Thymus (tissue), 11 donors: ENCODE data around the gene RAB8B. TPM values are rescaled to one million over a fixed set of nuclear protein-coding genes. Genes with fewer than 3 reads are reported as not detected.
"Not testable (repeated sequence)": the region's sequence is repeated elsewhere in the genome, so short reads cannot be mapped to it uniquely, and the experiment has no call there.

Experiments used
- DNase-seq, 9 donors: peaks; one replicate each; pipeline ENCODE4 v3.0.0-alpha.2; 2013; ENCODE audit warnings: low spot score in 9 of 9, low read depth in 6 of 9, missing footprints in 1 of 9
- H3K27ac ChIP-seq, 2 donors: one replicate each; pipeline ENCODE4 v1.5.1; 2013; ENCODE audit warnings: control low read depth in 1 of 2, low read depth in 1 of 2, low read length in 1 of 2, mild to moderate bottlenecking in 1 of 2, moderate library complexity in 1 of 2
- H3K27me3 ChIP-seq, 2 donors: one replicate each; pipeline ENCODE4 v1.5.1; 2013; ENCODE audit warnings: low read length in 1 of 2; ENCODE audit not compliant: control insufficient read depth in 2 of 2, insufficient read depth in 1 of 2
- H3K36me3 ChIP-seq, 2 donors: one replicate each; pipeline ENCODE4 v1.5.1; 2013; ENCODE audit warnings: low read length in 1 of 2, mild to moderate bottlenecking in 1 of 2, moderate library complexity in 1 of 2; ENCODE audit not compliant: control insufficient read depth in 2 of 2, insufficient read depth in 2 of 2
- H3K4me1 ChIP-seq, 2 donors: one replicate each; pipeline ENCODE4 v1.5.1; 2013; ENCODE audit warnings: low read length in 2 of 2; ENCODE audit not compliant: control insufficient read depth in 2 of 2, insufficient read depth in 2 of 2
- H3K4me3 ChIP-seq, 2 donors: one replicate each; pipeline ENCODE4 v1.5.1; 2013; ENCODE audit warnings: low read length in 2 of 2, control low read depth in 1 of 2, mild to moderate bottlenecking in 1 of 2
- H3K9me3 ChIP-seq, 2 donors: one replicate each; pipeline ENCODE4 v1.5.1; 2013; ENCODE audit warnings: low read length in 1 of 2, mild to moderate bottlenecking in 1 of 2; ENCODE audit not compliant: control insufficient read depth in 2 of 2, insufficient read depth in 1 of 2
- WGBS: extraction: QIAGEN DNeasy Blood & Tissue Kit; methylation state at CpG from one replicate; pipeline ENCODE4 v1.1.7; 2013; 5-methylcytosine and 5-hydroxymethylcytosine counted together
- polyA plus RNA-seq: library from polyadenylated mRNA; stranded (reverse); fragments of 200-250 nt; gene quantifications from one replicate; pipeline ENCODE4 v1.2.3, GENCODE V29; 2013
- total RNA-seq: library from RNA; stranded (reverse); fragments of 120-200 nt; gene quantifications from one replicate; pipeline ENCODE4 v1.2.4, GENCODE V29; 2013
- donor health status: healthy.

The RAB8B gene
- total and polyA plus RNA-seq, 2 donors, result 28.5 to 63.9 TPM

DNA sequence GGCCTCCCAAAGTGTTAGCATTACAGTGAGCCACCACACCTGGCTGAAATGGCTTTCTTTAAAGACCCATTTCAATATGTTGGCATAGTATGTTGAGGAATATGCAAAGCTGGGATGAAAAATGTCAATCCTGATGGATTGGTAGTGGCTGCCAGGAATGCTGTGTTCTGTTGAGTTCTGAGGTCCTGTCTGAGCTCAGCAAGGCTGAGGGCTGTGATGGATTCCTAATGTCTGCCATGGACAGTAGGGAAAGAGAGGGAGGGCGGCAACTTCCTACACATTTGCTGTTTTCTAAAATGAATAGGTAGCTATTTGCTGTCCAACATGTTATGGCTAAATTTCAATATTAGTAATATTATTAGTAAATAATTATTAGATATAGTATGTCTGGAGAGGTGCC lies 8.2 kb downstream of the RAB8B start:
- 98% methylated on average over 1 of the region's 1 CpG for WGBS
- no peak overlapping the region for H3K27ac ChIP-seq

DNA sequence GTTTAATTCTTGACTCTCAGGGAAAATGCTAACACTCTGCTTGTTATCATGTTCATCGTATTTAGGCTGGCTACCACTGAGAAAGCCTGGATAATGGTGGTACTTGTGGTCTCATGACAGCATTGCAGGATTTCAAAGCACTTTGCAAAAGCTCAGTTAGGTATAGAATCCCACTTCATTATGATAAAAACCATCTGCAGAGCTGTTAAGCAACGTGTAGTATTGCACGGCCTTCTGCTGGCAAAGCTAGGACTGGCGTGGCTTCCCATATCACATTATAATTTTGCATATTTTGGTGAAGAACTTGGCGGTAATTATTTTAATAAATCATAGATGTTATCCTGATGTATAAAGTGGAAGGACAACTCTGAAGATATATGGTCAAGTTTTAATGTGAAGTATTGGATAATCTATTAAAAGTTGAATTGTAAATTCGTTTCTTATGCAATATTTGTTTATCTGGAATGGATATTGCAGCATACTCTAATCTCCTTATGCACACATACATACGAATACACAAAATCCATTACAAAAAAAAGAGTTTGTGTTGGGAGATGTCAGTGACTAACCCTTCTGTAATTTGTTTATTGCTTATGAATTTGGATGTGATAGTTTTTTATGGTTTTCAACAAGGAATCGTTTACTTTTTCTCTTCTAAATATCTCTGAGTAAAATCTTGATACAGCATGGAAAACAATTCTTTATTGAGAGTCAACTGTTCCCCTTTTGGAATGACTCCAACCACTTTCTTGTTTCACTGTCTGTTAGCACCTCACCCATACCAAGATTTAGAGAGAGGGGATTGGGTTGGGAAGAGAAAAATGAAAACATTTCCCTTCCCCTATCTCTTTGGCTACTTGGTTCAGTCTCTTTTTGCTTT lies 9.2 kb downstream of the RAB8B start:
- 85% methylated on average over 8 of the region's 8 CpGs for WGBS
- Histone ChIP-seq H3K36me3 (peaks cover 3 to 9% of the 10 kb centered on the region in 2 donors), H3K27ac (no peak overlapping the region), H3K4me1 (peaks cover 19 to 30% of the 10 kb centered on the region in 2 donors), H3K9me3 (no peaks in the 10 kb centered on the region), H3K27me3 (no peaks in the 10 kb centered on the region), H3K4me3 (no peak overlapping the region)
- DNase-seq, result no peak

More for the DNA sequence above, 8.2 kb downstream of the RAB8B start:
- Histone ChIP-seq H3K27me3 (no peaks in the 10 kb centered on the region), H3K9me3 (no peaks in the 10 kb centered on the region), H3K4me1 (peaks cover 25 to 36% of the 10 kb centered on the region in 2 donors), H3K36me3 (peaks cover 3 to 9% of the 10 kb centered on the region in 2 donors), H3K4me3 (no peak overlapping the region)
- DNase-seq, result no peak

DNA sequence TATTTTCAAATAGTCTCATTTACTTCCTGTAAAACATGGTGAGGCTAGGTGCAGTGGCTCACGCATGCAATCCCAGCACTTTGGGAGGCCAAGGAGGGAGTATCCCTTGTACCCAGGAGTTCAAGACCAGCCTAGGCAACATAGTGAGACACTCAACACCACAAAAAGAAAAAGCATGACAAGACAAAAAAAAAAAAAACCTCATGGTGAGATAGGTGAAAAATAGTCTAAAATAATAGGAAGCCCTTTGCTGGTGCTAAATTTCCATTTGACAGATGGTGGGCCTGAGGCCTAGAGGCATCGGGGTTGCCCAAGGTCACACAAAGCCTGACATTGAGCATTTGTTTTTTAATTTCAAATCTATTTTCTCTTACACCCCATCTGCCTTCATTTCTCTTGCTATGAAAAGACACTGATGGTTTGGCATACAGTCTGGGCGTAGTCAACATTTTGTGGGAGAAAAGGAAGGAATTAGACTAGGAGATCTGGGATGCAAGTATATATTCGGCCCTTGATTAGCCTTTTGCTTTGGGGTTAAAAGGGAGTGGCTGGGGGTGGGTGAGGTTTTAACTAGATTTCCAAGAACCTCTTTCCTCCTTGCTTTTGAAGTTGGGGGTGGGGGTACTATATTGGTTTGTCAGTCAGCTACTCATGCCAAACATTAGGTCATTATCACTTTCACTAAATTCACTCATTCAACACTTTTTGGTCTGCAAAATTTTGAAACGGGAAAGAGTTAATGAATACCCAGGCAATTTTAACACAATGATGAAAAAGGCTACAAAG lies 11.3 kb downstream of the RAB8B start:
- H3K4me3 ChIP-seq, result no peak overlapping the region
- H3K27me3 ChIP-seq, result no peaks in the 10 kb centered on the region
- no peak overlapping the region for H3K27ac ChIP-seq
- DNase-seq, result no peak
- peaks cover 3 to 9% of the 10 kb centered on the region in 2 donors for H3K36me3 ChIP-seq
- H3K9me3 ChIP-seq, result no peaks in the 10 kb centered on the region
- WGBS, result 96% methylated on average over 5 of the region's 5 CpGs
- peaks cover 16 to 24% of the 10 kb centered on the region in 2 donors for H3K4me1 ChIP-seq

DNA sequence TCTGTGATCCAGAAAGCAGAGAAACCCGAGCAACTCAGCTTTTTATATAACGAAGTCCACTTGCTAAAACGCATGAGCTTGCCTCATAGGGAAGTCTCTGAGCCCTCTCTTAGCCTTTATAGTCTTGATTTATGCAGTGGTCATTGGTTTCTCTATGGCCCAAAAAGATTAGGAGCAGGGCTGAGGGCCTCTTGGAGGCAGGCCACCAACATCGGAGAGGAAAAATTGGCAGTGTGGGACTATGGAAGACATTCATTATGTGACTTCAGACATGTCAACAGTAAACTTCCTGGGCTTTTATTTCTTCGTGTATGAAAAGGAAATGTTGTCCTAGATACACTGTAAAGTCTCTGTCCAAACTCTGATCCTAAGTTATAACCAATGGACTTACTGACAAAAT lies 13.5 kb downstream of the RAB8B start:
- Histone ChIP-seq H3K9me3 (no peaks in the 10 kb centered on the region), H3K4me3 (no peak overlapping the region), H3K4me1 (peaks cover 7 to 17% of the 10 kb centered on the region in 2 donors), H3K36me3 (peaks cover 0 to 8% of the 10 kb centered on the region in 2 donors), H3K27me3 (no peaks in the 10 kb centered on the region), H3K27ac (no peak overlapping the region)
- no peak for DNase-seq
- WGBS, result 70% methylated on average over 5 of the region's 5 CpGs

DNA sequence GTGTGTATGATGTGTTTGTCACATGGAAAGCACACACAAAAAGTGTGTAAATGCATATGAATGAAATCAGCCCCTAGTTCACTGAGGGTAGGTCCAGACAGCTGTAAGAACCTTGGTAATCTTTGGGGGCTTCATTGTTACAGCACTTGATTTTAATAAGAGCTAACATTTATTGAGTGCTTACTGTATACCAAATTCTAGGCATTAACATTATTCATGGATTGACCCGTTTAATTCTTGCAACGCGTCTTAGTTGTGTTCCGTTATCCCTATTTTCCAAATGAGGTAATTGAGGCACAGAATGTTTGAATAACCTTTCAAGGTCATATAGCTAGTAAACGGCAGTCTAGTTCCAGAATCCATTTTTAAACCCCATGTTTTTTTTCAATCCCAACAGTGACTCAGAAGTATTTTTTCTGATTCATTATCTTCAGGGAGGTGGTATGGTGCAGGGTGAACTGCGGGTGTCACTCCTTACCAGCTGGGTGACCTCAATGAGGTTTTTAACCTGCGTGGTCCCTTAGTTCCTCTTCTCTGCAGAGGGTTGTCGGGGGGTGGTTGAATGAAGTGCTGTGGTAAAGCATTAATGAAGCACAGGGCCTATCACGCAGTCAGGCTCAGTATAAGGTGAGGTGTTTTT lies 14.2 kb downstream of the RAB8B start:
- H3K4me1 ChIP-seq, result peaks cover 9 to 11% of the 10 kb centered on the region in 2 donors
- peaks cover 0 to 7% of the 10 kb centered on the region in 2 donors for H3K36me3 ChIP-seq
- no peak overlapping the region for H3K4me3 ChIP-seq
- H3K27ac ChIP-seq, result no peak overlapping the region
- DNase-seq, result peak in 4 of 9 donors; percentile 17 to 70 (median 42)
- H3K27me3 ChIP-seq, result no peaks in the 10 kb centered on the region
- H3K9me3 ChIP-seq, result no peaks in the 10 kb centered on the region
- WGBS, result 47% methylated on average over 9 of the region's 9 CpGs

DNA sequence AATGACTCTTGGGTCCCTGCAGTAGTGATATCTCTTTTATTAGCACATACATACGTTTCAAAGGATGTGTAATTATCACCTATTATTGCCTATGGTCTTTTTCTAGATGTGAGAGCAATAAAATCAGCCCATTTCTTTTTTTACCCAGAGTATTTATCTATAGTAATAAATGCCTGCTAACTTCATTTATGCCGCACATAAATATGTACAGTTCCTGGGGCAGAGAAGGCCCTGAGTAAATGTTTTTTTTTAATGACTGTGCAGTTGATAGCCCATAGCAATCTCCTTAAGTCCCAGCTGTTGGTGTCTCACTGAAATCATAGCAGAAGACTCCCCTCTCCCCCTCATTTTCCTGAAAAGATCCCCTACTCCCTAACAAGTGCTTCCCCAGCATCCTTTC lies 16.7 kb downstream of the RAB8B start:
- 95% methylated on average over 2 of the region's 2 CpGs for WGBS
- Histone ChIP-seq H3K36me3 (peaks cover 0 to 7% of the 10 kb centered on the region in 2 donors), H3K27ac (no peak overlapping the region), H3K4me3 (no peak overlapping the region), H3K4me1 (peaks cover 15 to 21% of the 10 kb centered on the region in 2 donors), H3K27me3 (no peaks in the 10 kb centered on the region), H3K9me3 (no peaks in the 10 kb centered on the region)
- DNase-seq, result no peak

DNA sequence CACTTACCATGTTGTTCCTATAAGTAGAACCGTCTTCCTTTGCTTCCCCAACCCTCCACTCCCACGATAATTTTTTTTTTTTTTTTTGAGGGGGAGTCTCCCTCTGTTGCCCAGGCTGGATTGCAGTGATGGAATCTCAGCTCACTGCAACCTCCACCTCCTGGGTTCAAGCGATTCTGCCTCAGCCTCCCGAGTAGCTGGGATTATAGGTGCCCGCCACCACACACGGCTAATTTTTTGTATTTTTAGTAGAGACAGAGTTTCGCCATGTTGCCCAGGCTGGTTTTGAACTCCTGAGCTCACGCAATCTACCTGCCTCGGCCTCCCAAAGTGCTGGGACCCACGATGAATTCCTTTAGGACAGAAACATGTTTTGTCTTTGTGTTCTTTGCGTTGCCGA lies 19.4 kb downstream of the RAB8B start:
- not testable (repeated sequence) for H3K27ac ChIP-seq, H3K27me3 ChIP-seq, DNase-seq, H3K9me3 ChIP-seq, H3K4me3 ChIP-seq, H3K36me3 ChIP-seq
- peaks cover 11 to 16% of the 10 kb centered on the region in 2 donors for H3K4me1 ChIP-seq
- WGBS, result 95% methylated on average over 12 of the region's 12 CpGs

DNA sequence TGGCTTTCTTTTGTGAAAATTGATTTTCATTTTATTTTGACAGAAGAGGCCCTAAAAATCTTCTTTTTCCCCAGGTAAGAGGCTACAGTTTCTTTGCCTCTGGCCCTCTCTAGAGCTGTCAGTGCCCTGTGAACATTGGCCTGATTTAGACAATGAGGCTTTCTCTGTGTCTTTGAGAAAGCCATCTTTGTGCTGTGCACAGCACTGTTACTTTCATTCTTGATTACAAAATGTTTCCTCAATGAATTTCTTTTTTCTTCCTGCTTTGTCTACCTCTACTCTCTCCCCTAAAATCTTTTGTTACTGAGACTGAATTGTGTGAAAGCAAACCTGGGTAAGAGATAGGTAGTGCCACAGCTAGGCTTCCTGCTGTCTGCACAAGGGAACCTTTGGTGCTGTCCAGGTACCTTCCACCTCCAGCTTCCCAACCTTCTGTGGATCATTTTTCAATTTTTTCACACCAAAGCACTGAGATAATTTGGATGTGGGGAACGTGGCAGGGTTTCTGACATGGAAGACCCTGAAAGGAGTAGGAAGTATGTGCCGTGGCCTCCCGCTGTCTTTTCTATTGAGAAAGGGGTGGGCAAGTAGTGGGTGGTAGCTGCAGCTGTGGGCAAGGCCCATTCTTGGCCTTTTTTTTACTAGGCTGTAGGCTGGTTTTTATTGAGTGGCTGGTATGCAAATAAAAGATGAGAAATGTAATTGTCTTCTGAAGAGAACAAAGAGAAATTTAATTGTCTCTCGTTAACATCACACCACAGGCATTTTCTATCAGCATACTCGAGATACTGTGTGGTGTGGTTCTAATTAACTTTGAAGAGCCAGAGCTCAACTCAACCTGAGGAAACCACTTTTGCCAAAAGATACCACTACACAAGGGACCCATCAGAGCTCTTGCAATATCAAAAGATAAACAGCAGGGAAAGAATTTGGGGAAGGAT lies 21.0 kb downstream of the RAB8B start:
- 51% methylated on average over 5 of the region's 5 CpGs for WGBS
- Histone ChIP-seq H3K9me3 (no peaks in the 10 kb centered on the region), H3K27me3 (no peaks in the 10 kb centered on the region), H3K4me3 (no peak overlapping the region), H3K27ac (peak overlapping the region; percentile 56 to 57), H3K4me1 (peaks cover 10 to 14% of the 10 kb centered on the region in 2 donors), H3K36me3 (peaks cover 0 to 4% of the 10 kb centered on the region in 2 donors)
- no peak for DNase-seq
